T47D (cell line): ENCODE measurements around the gene CMC2.

ENCODE experiments used
- DNase-seq, 2 experiments: peaks; one replicate each; pipeline versions ENCODE4 v3.0.0 to v3.0.0-alpha.2; 2011 to 2012; ENCODE audit warnings: low read depth in 1 of 2, low spot score in 1 of 2
- JUND ChIP-seq: IDR thresholded peaks from 2 replicates; pipeline ENCODE4 v1.6.1; 2012; ENCODE audit warnings: low read depth
- in situ Hi-C: cut with HindIII; loops from 2 replicates; pipeline ENCODE4 v1.10.0; 2016; ENCODE audit warnings: low sequenced_read_pairs, low pct_unique_long_range_greater_than_20kb

The CMC2 gene

DNA sequence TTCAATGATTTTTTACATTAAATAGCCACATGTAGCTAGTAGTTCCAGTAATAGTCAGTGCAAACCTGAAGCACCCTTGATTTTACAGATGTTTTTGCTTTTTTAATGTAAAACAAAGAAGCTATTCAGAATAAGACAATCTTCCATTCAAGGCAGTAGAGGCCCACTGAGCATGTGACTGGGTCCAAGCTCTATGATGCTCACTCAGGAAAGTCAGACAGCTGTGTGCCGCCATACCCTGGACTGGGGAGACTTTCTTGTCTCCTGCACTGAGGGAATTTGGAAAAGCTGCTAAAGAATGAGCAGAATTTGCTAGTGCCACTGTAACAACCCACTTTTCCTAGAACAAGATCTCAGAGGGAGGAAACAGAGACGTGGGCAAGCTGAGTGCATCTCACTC is 11.8 kb upstream of the CMC2 start:
- TF ChIP-seq JUND: no peak
- no peak for DNase-seq
- in situ Hi-C loops: no loop called here

DNA sequence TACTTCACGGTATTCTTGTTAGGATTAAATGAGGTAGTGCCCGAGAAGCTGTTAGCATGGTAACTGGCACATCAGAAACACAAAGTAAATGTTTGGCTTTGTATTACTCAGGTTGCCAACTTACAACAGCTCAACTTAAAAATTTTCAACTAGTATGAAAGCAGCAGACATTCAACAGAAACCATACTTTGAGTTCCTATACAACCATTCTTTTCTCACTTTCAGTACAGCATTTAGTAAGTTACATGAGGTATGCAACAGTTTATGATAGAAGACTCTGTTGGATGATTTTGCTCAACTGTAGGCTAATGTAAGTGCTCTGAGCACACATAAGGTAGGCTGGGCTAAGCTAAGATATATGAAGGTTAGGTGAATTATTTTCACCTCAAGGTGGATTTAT is 8.0 kb upstream of the CMC2 start:
- TF ChIP-seq JUND: no peak
- DNase-seq: no peak
- in situ Hi-C loops: no loop called here

DNA sequence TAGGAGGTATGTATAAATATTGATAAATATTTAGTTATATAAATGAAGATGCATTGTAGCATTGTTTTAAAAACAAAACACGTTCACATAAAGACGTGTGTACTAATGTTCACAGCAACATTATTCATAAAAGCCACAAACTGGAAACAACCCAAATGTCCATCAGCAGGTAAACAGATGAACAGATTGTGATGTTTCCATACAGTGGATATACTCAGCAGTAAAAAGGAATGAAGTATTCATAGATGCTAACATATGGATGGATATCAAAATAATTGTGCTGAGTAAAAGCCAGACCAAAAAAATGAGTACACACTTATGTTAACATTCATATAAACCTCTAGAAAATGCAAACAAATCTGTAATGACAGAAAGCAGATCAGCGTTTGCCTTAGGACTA is 6.3 kb upstream of the CMC2 start:
- TF ChIP-seq JUND: peak; percentile 73; the same call in 1 of the 2 replicates
- in situ Hi-C loops: no loop called here
- DNase-seq: peak in 1 of 2 experiments; percentile 82

DNA sequence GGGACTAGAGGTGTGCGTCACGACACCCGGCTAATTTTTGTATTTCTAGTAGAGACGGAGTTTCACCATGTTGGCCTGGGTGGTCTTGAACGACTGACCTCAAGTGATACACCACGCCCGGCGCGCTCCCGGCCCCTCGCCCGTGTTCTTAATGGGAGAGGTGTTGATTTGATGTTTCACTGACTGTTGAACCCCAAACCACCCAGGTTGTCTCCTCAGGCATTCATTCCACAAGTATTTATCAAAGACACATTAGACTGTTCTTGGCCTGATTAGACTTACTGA is 1.8 kb upstream of the CMC2 start:
- in situ Hi-C loops: no loop called here
- no peak for TF ChIP-seq JUND

DNA sequence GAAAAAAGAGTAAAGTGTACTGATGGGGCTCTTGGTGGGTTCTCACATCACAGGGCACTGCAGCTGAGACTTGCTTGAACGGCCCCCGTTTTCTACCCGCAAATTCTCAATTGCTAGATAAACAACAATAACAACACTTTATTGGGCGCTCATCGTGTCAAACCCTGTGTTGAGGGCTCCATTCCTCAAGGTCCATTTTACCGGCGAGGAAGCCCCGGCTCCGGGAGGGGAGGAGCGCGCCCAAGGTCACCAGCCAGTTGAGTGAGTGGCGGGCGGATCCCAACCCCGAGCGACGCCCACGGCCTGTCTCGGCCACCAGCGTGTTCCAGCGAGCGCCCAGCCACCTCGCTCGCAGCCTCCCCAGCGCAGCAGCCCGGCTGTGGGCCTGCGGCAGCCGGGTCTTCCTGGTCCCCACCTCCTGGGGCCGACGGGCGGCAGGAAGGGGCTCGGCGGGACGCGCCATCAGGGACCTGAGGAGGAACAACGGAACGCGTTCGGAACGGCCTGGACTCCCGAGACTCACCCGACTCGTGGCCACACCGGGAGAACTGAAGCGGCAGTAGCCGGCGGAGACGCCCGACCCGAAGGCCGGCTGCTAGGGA is 373 bp downstream of the CMC2 start:
- peak; percentile 50 to 82 for DNase-seq
- no peak for TF ChIP-seq JUND
- in situ Hi-C loops: no loop called here

More for the DNA sequence above, 1.8 kb upstream of the CMC2 start:
- DNase-seq: no peak

DNA sequence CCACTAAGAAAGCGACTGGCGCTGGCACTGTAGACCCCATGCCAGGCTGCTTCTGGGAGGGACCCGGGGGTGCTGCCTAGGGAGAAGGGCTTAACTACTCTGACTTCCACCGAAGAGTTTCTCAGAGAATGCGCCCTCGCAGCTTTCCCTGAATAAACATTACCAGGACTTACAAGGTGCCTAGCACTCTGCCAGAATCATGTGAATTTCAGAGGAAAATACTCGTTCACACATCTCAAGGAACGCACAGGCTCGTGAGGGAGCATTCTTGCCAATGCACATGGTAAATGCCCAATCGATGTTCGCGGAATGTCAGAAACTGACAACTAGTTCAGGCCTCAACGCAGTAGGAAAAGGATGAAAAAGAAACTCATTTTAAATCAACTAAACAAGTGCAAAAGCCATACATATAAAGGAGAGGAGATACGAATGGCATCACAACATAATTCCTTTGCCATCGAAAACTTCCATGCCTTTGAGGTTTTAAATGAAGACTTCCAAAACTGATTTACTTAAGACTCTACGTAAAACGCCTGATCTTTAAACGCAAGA is 999 bp downstream of the CMC2 start:
- in situ Hi-C loops: no loop called here
- peak in 1 of 2 experiments; percentile 40 for DNase-seq
- TF ChIP-seq JUND: no peak

DNA sequence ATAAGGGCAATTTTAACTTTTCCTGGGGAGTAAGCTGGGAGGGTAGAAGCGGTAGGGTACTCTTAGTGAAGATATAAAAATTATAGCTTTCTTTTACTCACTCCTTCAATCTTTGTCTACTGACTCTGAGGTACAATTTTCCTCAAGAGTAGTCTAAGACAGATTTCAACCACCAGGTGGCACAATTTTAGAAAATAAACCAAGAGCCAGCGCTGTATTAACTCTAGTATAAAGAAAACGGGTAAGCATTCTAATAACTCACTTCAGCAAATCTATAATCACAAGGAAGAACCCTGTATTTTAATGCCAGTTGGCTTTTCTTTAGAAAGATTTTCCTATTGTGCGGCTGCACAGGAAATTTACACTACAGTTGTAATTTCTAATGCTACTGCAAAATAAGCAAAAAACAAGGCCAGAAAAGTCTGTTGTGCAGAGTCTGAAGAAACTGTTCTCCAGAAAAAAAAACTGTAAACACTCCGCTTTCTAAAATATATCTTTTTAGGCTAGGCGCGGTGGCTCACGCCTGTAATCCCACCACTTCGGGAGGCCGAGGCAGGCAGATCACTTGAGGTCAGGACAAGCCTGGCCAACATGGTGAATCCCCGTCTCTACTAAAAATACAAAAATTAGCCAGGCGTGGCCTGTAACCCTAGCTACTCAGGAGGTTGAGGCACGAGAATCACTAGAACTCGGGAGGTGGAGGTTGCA is 1.9 kb downstream of the CMC2 start:
- TF ChIP-seq JUND: no peak
- in situ Hi-C loops: no loop called here
- DNase-seq: peak; percentile 24 to 82

DNA sequence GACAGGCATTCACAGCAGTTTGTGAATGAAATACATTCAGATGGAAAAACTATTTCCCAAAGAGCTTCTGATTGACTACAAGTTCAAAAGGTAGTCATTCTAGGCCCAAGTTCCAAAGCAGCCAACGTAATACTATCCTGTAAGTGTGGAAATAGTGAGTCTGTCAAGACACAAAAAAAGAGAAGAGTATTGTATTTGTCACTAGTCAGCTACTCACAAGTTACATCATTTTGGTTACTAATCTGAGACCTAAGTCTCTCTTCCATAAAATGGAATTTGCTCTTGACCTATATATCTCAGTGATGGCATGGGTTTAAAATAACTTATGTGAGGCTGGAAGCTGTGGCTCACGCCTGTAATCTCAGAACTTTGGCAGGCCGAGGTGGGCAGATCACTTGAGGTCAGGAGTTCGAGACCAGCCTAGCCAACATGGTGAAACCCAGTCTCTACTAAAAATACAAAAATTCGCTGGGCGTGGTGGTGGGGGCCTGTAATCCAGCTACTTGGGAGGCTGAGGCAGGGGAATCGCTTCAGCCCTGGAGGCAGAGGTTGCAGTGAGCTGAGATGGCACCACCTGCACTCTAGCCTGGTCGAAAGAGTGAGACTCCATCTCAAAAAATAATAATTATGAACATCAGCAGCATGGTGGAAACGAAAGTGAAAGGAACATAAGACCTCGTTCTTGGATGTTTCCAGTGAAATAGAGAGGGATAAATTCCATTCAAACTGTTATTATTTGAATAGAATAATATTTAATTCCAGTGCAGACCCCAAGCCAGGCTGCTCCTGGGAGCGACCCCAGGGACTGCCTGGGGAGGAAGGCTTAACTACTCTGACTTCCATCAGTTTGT is 2.9 kb downstream of the CMC2 start:
- TF ChIP-seq JUND: no peak
- DNase-seq: no peak
- in situ Hi-C loops: no loop called here

DNA sequence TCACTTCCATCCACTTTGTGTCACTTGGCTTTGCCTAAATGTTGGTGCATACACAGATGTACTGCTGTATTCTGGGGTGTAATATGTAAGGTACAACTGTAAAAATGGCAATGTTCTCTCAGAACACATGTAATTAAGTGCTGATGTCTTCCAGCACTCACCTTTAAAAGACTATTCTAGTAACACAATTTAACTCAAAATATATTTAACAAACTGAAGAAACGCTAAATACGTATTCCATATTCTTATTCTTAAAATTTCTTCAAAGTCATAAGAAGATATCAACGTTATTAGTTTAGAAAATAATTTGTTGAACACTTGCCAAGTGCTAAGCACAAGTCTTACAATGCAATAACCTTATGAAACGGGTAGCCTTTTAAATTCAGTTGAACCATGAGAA is 3.6 kb downstream of the CMC2 start:
- in situ Hi-C loops: no loop called here
- DNase-seq: no peak
- no peak for TF ChIP-seq JUND

DNA sequence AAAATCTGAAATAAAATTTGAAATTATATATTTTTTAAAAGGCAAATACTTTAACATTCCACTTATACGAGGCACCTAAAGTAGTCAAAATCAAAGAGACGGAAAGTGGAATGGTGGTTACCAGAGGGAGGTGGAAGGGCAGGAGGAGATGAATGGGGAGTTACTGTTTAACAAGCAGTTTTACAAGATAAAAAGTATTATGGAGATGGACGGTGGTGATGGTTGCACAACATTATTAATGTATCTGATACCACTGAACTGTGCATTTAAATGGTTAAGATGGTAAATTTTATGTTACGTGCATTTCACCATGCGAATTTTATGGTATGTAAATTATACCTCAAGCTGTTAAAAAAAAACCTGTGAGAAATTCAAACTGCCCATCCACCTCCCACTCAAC is 5.4 kb downstream of the CMC2 start:
- in situ Hi-C loops: no loop called here
- TF ChIP-seq JUND: no peak
- DNase-seq: no peak

DNA sequence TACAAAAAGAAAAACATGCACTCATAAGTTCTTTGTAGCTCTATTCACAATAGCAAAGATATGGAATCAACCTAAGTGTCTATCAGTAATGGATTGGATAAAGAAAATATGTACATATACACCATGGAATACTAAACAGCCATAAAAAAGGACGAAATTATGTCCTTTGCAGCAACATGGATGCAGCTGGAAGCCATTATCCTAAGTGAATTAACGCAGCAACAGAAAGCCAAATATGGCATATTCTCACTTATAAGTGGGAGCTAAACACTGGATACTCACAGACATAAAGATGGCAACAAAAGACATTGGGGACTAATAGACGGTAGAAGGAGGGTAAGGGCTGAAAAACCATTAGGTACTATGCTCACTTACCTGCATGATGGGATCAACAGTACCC is 5.8 kb downstream of the CMC2 start:
- DNase-seq: no peak
- in situ Hi-C loops: no loop called here
- no peak for TF ChIP-seq JUND

DNA sequence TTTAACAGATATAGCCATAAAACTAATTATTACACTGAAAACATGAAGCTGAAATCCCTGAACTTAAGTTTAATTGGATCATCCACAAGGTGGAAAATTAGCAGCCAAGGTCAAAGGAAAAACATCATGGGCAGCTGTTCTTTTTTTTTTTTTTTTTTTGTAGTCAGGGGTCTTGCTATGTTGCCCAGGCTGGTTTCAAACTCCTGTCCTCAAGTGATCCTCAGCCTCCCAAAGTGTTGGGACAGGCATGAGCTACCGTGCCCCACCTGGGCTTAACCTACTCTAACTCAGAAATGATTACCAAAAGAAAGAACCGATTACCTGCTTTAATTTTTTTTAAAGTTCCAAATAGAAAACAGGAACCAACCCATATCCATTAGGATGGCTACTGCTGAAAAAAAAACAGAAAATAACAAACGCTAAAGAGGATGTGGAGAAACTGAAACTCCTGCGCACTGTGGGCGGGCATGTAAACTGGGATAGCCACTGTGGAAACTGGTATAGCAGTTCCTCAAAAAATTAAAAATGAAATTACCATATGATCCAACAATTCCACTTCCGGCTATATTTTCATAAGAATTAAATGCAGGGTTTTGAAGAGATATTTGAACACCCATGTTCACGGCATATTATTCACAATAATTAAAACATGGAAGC is 8.6 kb downstream of the CMC2 start:
- in situ Hi-C loops: no loop called here
- DNase-seq: no peak
- TF ChIP-seq JUND: no peak

DNA sequence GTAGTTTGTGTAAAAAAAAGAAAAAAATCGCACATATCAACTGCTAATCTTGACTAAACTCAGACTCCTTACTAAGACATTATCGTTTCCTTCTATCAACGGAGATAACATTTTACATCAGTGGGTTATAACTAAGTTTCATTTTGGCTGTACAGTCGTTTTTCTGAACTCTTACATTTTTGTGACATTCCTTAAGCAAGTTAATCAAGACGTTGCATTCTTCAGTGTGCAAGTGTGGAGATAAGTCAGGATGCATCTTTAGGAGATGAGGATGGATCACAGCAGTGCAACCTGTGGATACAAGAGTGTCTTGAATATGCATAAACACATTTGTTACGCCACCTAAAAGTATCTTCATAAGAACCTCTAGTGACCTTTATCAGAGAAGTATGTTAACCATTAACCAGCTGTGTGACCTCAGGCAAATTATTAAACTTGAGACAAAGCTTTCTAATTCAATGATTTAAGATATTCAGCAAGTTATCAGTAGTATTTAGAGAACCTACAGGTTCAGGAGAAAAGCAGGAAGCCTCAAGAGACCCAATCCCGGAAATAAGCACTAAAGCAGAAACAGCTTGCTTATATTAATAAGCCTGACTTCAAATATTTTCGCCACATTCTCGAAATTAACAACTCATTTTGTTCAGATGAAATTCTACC is 9.4 kb downstream of the CMC2 start:
- TF ChIP-seq JUND: no peak
- DNase-seq: no peak
- in situ Hi-C loops: no loop called here
